COLO668 (cell line): ENCODE measurements around the gene TAS2R4.
"Not testable (repeated sequence)": the region's sequence is repeated elsewhere in the genome, so short reads cannot be mapped to it uniquely, and the experiment has no call there.

ENCODE experiments used
- DNase-seq: peaks from one replicate; lab custom pipeline; 2025; ENCODE audit not compliant: unreplicated experiment; lab: John Stamatoyannopoulos, UW

TAS2R4 gene, protein sequence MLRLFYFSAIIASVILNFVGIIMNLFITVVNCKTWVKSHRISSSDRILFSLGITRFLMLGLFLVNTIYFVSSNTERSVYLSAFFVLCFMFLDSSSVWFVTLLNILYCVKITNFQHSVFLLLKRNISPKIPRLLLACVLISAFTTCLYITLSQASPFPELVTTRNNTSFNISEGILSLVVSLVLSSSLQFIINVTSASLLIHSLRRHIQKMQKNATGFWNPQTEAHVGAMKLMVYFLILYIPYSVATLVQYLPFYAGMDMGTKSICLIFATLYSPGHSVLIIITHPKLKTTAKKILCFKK

GRCh38 chr7:141776374-141776773, at the start of gene TAS2R4:
Gene TAS2R4, plus strand, starts transcription at chr7:141776674. Its CDS starts 1,815 bp downstream, at chr7:141778489.
- no peak for DNase-seq

GRCh38 chr7:141729020-141729419, 47.5 kb upstream of the TAS2R4 start:
- DNase-seq, result no peak

GRCh38 chr7:141731476-141732149, 44.9 kb upstream of the TAS2R4 start:
- DNase-seq, result no peak

- peak; percentile 6 for DNase-seq
These were observed 39.2 kb upstream of the TAS2R4 start for GRCh38 chr7:141737118-141737835.

DNA sequence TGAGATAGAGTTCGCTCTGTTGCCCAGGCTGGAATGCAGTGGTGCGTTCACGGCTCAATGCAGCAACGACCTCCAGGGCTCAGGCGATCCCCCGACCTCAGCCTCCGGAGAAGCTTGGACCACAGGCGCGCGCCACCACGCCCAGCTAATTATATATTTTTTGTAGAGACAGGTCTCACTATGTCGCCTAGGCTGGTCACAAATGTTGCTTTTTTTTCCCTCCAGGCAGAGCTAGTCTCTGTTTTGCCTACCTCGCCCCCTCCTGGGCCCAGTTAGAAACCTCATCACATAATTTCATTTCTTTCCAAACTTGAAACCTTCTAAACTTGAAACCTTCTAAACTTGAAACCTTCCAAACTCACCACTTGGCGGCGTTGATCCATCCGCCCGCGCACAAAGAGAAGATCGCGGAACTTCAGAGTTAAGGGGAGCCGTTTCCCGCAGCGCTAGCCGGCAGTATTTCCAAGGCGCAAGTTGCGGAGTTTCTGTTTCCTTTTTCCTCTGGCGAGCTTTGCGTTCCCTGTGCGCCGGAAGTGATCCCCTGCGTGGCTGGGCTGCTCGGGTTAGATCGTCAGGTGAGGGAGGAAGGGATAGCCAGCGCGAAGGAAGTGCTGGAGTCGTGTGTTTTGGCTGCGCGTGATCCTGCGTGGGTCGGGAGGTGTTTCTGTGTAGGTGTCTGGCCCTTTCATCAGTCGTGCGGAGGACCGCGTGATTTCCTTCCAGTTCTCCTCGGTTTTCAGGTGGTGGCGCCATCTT, 38.5 kb upstream of the TAS2R4 start, which contains the start of gene SSBP1:
TSS of gene SSBP1 (plus strand) at position 523 of the 756 bp plus-strand sequence. CDS start 809 bp downstream, outside the sequence.
- peak; percentile 91 for DNase-seq

DNA sequence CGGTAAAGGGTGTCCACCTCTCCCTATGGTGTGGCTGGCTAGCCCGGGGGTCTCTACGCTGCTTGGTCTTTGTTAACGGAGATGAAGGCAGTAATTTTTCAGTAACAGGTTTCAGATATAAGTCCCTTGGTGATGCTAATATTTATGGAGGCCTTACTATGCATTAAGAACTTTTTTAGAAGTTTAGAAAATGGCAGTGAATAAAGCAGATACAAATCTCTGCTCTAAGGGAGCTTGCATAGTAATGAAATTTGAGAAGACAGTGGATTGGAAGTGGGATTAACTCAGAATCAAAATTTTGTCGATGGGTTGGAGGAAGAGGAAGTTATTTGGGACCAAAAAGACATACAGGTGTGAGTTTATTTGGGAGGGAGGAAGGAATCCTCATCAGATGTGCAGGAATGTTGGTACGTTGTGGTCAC, 37.9 kb upstream of the TAS2R4 start:
- DNase-seq, result no peak

GRCh38 chr7:141739250-141739649, 37.2 kb upstream of the TAS2R4 start:
- DNase-seq, result no peak

DNA sequence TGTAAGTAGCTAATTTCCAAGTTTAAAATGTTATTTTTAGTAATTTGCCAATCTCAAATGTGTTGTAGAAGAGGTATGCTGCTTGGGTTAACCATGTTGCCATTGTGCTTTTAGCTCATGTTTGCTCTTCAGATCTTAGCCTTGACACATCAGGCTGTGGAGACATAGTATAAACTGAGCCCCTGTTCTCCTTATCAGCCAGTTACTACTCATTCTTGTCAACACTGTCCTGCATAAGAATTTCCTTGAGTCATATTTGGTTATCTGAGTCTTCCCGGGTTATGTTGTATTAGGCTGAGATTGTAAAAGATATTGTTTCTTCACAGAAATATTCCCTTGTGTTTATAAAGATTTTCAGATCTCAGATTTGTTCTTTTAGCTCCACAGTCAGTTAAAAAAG, 34.2 kb upstream of the TAS2R4 start:
- no peak for DNase-seq

- no peak for DNase-seq
These were observed 32.3 kb upstream of the TAS2R4 start for GRCh38 chr7:141744131-141744530.

- DNase-seq, result no peak
These were observed 28.1 kb upstream of the TAS2R4 start for GRCh38 chr7:141748396-141748795.

DNA sequence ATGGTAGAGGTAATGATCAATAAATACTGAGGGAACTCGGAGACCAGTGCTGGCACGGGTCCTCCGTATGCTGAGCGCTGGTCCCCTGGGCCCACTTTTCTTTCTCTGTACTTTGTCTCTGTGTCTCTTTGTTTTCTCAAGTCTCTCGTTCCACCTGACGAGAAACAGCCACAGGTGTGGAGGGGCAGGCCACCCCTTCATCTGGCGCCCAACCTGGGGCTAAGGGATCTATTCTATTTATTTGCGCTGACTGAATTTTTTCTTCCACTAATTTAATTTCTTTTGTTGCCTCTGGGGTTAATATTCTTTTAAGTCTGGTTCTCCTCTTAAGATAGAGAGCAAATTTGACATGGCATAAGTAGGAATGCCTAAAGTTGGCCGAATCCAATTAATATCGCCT, 24.6 kb upstream of the TAS2R4 start:
- peak; percentile 29 for DNase-seq

DNA sequence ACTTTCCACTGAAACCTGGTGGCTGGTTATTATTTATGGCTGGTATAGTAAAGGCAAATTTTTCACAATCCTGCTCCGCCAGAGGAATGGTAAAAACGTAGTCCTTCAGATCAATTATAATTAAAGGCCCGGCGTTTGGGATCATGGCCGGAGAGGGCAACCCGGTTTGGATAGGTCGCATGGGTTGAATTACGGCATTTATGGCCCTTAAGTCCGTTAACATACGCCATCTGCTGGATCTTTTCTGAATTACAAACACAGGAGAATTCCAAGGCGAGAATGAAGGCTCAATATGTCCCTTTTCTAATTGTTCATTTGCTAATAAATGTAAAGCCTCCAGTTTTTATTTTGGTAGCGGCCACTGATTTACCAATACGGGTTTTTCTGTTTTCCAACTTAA, 23.8 kb upstream of the TAS2R4 start:
- DNase-seq, result no peak

- DNase-seq, result no peak
These were observed 21.5 kb upstream of the TAS2R4 start for GRCh38 chr7:141754939-141755338.

- DNase-seq, result no peak
These were observed 12.7 kb upstream of the TAS2R4 start, which contains the start of gene TAS2R3 for GRCh38 chr7:141763797-141764196. Gene TAS2R3, plus strand, starts transcription at chr7:141764097. Its CDS starts 62 bp downstream, at chr7:141764159.

GRCh38 chr7:141770083-141770583, 6.3 kb upstream of the TAS2R4 start:
- not testable (repeated sequence) for DNase-seq

DNA sequence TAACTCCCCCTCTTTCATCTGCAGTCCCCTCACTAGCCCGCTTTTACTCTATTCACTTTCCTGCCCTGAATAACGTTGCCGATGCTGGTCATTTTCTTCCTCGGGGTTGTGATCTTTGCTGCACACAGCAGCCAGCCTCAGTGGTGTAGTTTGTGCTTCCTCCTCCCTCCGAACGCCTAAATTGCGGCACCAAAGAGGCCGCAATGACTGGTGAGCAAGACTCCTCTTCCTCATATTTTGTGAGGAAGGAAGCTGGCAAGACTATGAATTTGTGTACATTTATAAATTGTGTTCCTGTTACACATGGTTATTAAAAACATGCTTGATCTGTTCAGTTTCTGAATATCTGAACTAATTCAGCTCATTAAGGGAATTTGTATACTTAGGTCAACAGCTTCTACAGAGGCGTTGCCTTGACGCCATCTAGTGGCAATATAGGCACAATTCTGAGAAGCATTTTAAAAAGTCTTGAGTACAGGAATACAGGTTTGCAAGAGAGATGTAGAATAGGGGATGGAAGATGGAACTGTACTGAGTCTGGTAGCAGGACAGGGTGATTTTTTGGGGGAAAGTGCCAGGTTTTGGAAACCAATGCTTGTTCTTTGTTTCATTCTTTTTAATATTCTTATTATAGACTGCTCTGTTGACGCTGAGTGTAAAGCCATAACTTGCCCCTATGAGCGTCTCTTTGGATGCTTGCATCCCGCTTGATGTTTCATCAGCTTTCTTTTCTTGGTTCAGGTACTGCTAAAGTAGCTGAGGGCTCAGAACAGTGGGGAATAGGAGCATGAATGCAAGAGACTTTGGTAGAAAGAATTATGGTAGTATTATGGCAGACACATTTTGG, 9.5 kb downstream of the TAS2R4 start:
- DNase-seq, result peak; percentile 26

- DNase-seq, result no peak
These were observed 11.8 kb downstream of the TAS2R4 start for GRCh38 chr7:141788296-141788695.

GRCh38 chr7:141789917-141790316, 13.4 kb downstream of the TAS2R4 start, which contains the start of gene TAS2R5:
Gene TAS2R5, plus strand, starts transcription at chr7:141790217. Its CDS starts 145 bp downstream, at chr7:141790362.
- DNase-seq, result no peak

DNA sequence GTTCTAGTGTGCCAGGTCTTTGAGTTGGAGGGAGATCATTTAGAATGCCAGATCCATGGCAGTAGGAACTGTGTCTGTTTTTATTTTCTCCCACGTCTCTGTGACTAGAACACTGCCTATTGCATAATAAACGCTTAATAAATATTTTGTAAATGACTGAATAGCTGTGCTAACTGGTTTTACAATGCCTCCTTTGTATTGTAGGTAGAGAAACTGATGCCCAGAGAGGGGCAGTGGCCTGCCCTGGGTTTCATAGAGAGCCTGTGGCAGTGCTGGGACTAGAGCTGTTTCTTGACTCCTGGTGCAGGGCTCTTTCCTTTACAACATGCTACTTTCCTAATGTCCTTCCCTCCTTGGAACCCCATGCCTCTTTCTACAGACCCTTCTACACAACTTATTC, 16.1 kb downstream of the TAS2R4 start:
- DNase-seq, result no peak

- DNase-seq, result no peak
These were observed 43.6 kb downstream of the TAS2R4 start for GRCh38 chr7:141820067-141820466.
